IPS-18c (cell line): Measurements from ENCODE around the gene CNN3.
A peak's percentile ranks its signal among the peaks of the same experiment; 100 is the strongest.

ENCODE experiments used
- H3K4me3 ChIP-seq: 2 replicates; pipeline ENCODE4 v1.7.0; 2013; ENCODE audit warnings: low read depth, mild to moderate bottlenecking, low read length, moderate library complexity; ENCODE audit not compliant: insufficient read depth
- H3K9me3 ChIP-seq: one replicate; pipeline ENCODE4 v1.6.1; 2013; ENCODE audit warnings: mild to moderate bottlenecking, low read length, moderate library complexity; ENCODE audit not compliant: control insufficient read depth, insufficient read depth

Gene CNN3

GRCh38 chr1:94855307-94855700 is 71.6 kb downstream of the CNN3 start:
- H3K9me3 ChIP-seq: no peaks in the 10 kb centered on the region
- no peak overlapping the region for H3K4me3 ChIP-seq

GRCh38 chr1:94854458-94855306 is 72.2 kb downstream of the CNN3 start:
- Histone ChIP-seq H3K9me3 (no peaks in the 10 kb centered on the region), H3K4me3 (peak overlapping the region; percentile 40)

- no peaks in the 10 kb centered on the region for H3K9me3 ChIP-seq
- H3K4me3 ChIP-seq: no peak overlapping the region
Observed at GRCh38 chr1:94852788-94853187, 74.1 kb downstream of the CNN3 start.

- H3K9me3 ChIP-seq: no peaks in the 10 kb centered on the region
- no peak overlapping the region for H3K4me3 ChIP-seq
Observed at GRCh38 chr1:94851571-94851970, 75.3 kb downstream of the CNN3 start.
